Measurements from ENCODE around the gene HABP4. TPM values are rescaled to one million over a fixed set of nuclear protein-coding genes. Genes with fewer than 3 reads are reported as not detected.

Gene HABP4
- total RNA-seq, 1 donor from 2014 or later, result 15.8 TPM

- Mint-ChIP-seq H3K4me1 (ENCODE audit: unreplicated experiment) (peaks cover 2% of the 10 kb centered on the region), H3K27me3 (ENCODE audit: unreplicated experiment) (no peaks in the 10 kb centered on the region), H3K4me3 (ENCODE audit: unreplicated experiment) (no peak overlapping the region), H3K36me3 (ENCODE audit: unreplicated experiment) (peaks cover 6% of the 10 kb centered on the region), H3K27ac (ENCODE audit: unreplicated experiment) (no peak overlapping the region), H3K9me3 (ENCODE audit: unreplicated experiment) (no peaks in the 10 kb centered on the region)
- no peak for DNase-seq (ENCODE audit: extremely low spot score, unreplicated experiment)
- TF ChIP-seq CTCF (IDR thresholded peaks at IDR 0.05), result no peak
Observed at GRCh38 chr9:96496368-96497116, 46.6 kb downstream of the HABP4 start.

- no peak for TF ChIP-seq CTCF (IDR thresholded peaks at IDR 0.05)
- peaks cover 2% of the 10 kb centered on the region for H3K4me1 Mint-ChIP-seq (ENCODE audit: unreplicated experiment)
- H3K27ac Mint-ChIP-seq (ENCODE audit: unreplicated experiment), result no peak overlapping the region
- DNase-seq (ENCODE audit: extremely low spot score, unreplicated experiment), result no peak
- H3K27me3 Mint-ChIP-seq (ENCODE audit: unreplicated experiment), result no peaks in the 10 kb centered on the region
- no peak overlapping the region for H3K4me3 Mint-ChIP-seq (ENCODE audit: unreplicated experiment)
- peaks cover 4% of the 10 kb centered on the region for H3K36me3 Mint-ChIP-seq (ENCODE audit: unreplicated experiment)
- H3K9me3 Mint-ChIP-seq (ENCODE audit: unreplicated experiment), result no peaks in the 10 kb centered on the region
Observed at GRCh38 chr9:96497117-96497399, 47.1 kb downstream of the HABP4 start.

- Mint-ChIP-seq H3K36me3 (ENCODE audit: unreplicated experiment) (peaks cover 8% of the 10 kb centered on the region), H3K27ac (ENCODE audit: unreplicated experiment) (no peak overlapping the region), H3K4me1 (ENCODE audit: unreplicated experiment) (peaks cover 6% of the 10 kb centered on the region), H3K4me3 (ENCODE audit: unreplicated experiment) (no peak overlapping the region), H3K27me3 (ENCODE audit: unreplicated experiment) (no peaks in the 10 kb centered on the region), H3K9me3 (ENCODE audit: unreplicated experiment) (no peaks in the 10 kb centered on the region)
- DNase-seq (ENCODE audit: extremely low spot score, unreplicated experiment), result no peak
- no peak for TF ChIP-seq CTCF (IDR thresholded peaks at IDR 0.05)
Observed at GRCh38 chr9:96498796-96499195, 48.8 kb downstream of the HABP4 start.

- Mint-ChIP-seq H3K4me3 (ENCODE audit: unreplicated experiment) (no peak overlapping the region), H3K27ac (ENCODE audit: unreplicated experiment) (no peak overlapping the region), H3K9me3 (ENCODE audit: unreplicated experiment) (no peaks in the 10 kb centered on the region), H3K4me1 (ENCODE audit: unreplicated experiment) (peaks cover 4% of the 10 kb centered on the region), H3K27me3 (ENCODE audit: unreplicated experiment) (no peaks in the 10 kb centered on the region), H3K36me3 (ENCODE audit: unreplicated experiment) (peaks cover 9% of the 10 kb centered on the region)
- no peak for TF ChIP-seq CTCF (IDR thresholded peaks at IDR 0.05)
- DNase-seq (ENCODE audit: extremely low spot score, unreplicated experiment), result no peak
Observed at GRCh38 chr9:96499257-96499656, 49.3 kb downstream of the HABP4 start.

- no peak overlapping the region for H3K4me3 Mint-ChIP-seq (ENCODE audit: unreplicated experiment)
- TF ChIP-seq CTCF (IDR thresholded peaks at IDR 0.05), result no peak
- no peak overlapping the region for H3K27ac Mint-ChIP-seq (ENCODE audit: unreplicated experiment)
- H3K27me3 Mint-ChIP-seq (ENCODE audit: unreplicated experiment), result no peaks in the 10 kb centered on the region
- no peak for DNase-seq (ENCODE audit: extremely low spot score, unreplicated experiment)
- H3K4me1 Mint-ChIP-seq (ENCODE audit: unreplicated experiment), result peaks cover 4% of the 10 kb centered on the region
- no peaks in the 10 kb centered on the region for H3K9me3 Mint-ChIP-seq (ENCODE audit: unreplicated experiment)
- peaks cover 9% of the 10 kb centered on the region for H3K36me3 Mint-ChIP-seq (ENCODE audit: unreplicated experiment)
Observed at GRCh38 chr9:96500696-96501632, 51.0 kb downstream of the HABP4 start.

Measured in osteocyte (in vitro differentiated cells).